IgD-negative memory B cell (primary cell): ENCODE measurements around the gene ABCG2. TPM values are rescaled to one million over a fixed set of nuclear protein-coding genes. Genes with fewer than 3 reads are reported as not detected.
A peak's percentile ranks its signal among the peaks of the same experiment; 100 is the strongest.

Experiments used
- H3K27ac Mint-ChIP-seq, 3 donors: one replicate each; pipeline ENCODE4 v1.8.0; 2020 to 2022; ENCODE audit warnings: mild to moderate bottlenecking in 3 of 3, mixed read lengths in 3 of 3, moderate library complexity in 1 of 3
- H3K27me3 Mint-ChIP-seq: one replicate; pipeline ENCODE4 v1.8.0; 2021; ENCODE audit warnings: mixed read lengths
- H3K36me3 Mint-ChIP-seq: one replicate; pipeline ENCODE4 v1.8.0; 2020; ENCODE audit warnings: mild to moderate bottlenecking, mixed read lengths
- H3K4me1 Mint-ChIP-seq, 3 donors: one replicate each; pipeline ENCODE4 v1.8.0; 2020 to 2022; ENCODE audit warnings: mixed read lengths in 3 of 3, mild to moderate bottlenecking in 1 of 3
- H3K4me3 Mint-ChIP-seq, 4 donors: one replicate each; pipeline ENCODE4 v1.8.0; 2020 to 2022; ENCODE audit warnings: mild to moderate bottlenecking in 4 of 4, mixed read lengths in 4 of 4, moderate library complexity in 3 of 4
- H3K9me3 Mint-ChIP-seq, 3 donors: one replicate each; pipeline ENCODE4 v1.8.0; 2020 to 2021; ENCODE audit warnings: mixed read lengths in 3 of 3, mild to moderate bottlenecking in 1 of 3
- polyA plus RNA-seq: library from polyadenylated mRNA; unstranded; fragments of 300-500 nt; fragmentation: Illumina TruSeq; gene quantifications from one replicate; pipeline ENCODE4 v1.2.3, GENCODE V29; 2021

The ABCG2 gene
- polyA plus RNA-seq = not detected

DNA sequence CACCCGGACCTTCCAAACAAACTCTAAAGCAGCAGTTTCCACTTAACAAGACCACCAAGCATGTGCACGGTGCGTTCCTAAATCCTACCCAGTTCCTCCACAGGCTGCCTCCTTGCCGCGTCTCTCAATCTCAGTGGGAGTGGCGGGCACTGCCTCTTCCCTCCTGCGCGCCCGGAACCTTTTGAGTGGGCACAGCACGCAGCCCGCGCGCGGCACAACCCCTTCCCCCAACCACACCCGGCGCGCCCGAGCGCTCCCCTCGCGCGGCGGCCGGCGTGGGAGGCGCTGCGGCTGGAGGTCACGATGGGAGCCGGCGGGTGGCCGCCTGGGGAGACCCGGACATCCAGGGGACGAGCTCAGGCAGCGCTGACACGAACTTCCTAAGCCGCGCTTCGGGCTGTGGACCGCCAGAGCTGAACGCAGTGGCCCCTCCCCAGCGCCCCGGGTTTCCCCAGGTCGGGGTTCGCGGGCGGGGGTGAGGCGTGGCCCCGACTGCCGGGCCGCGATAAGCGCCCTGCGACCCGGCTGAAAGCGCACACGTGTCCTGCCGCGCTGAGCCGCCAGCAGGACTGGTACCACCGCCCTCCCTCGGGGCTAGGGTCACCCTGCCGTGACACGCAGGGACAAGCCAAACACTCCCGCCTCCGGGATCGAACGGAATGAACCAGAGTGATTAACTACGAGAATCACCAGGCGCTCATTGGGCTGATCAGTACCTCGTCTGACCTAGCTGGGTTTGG, at the start of gene ABCG2:
Gene ABCG2 (minus strand): TSS at position 151 of the 740 bp plus-strand sequence. CDS start 18,644 bp downstream, outside the sequence.
- peaks cover 7 to 10% (median 8%) of the 10 kb centered on the region in 3 donors for H3K4me1 Mint-ChIP-seq
- H3K4me3 Mint-ChIP-seq = peak within 1 kb of the TSS; percentile 62 to 90 (median 79)
- no peaks in the 10 kb centered on the region for H3K36me3 Mint-ChIP-seq
- peak within 1 kb of the TSS in 1 of 3 donors; percentile 9 for H3K27ac Mint-ChIP-seq
- H3K27me3 Mint-ChIP-seq = peaks cover 11% of the 10 kb centered on the region
- H3K9me3 Mint-ChIP-seq = no peaks in the 10 kb centered on the region

DNA sequence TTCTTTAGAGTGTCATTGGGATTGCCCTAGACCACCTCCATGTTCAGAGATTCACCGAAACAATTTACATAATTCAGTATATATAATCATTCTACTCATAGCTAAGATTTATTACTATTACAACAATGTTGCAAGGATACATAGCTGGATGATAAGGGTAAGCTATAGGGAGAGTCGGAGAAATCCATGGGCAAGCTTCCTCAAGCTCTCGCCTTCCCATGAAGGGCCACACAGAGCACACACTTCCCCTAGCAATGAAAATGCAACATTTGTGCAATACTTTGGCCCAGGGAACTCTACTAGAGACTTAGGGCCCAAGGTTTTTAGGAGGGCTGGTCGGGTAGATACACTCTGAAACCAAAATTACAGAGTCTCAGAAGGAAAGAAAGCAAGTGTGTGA, 49.7 kb upstream of the ABCG2 start:
- Mint-ChIP-seq H3K9me3 (no peaks in the 10 kb centered on the region), H3K4me3 (no peak overlapping the region), H3K36me3 (no peaks in the 10 kb centered on the region), H3K27me3 (peaks cover 3% of the 10 kb centered on the region), H3K27ac (no peak overlapping the region), H3K4me1 (no peaks in the 10 kb centered on the region)

DNA sequence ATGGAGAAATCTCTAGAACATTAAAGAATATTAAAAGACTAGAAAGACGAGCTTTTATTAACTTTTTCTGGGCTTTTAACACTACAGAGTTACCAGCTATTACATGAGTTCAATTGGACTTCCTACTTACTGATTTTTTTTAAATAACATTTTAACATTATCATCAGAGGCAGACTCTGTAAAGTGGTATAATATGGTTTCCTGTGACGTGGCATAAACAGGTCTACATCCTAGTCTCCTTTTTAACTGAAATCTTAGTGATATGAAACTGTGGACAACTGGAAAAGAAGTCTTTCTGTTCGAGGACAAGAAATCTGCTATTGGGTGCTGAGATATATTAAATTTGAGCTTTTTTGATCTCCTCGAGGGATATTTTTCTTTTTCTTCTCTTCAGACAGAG, 48.7 kb upstream of the ABCG2 start:
- no peaks in the 10 kb centered on the region for H3K4me1 Mint-ChIP-seq
- no peaks in the 10 kb centered on the region for H3K36me3 Mint-ChIP-seq
- H3K9me3 Mint-ChIP-seq = no peaks in the 10 kb centered on the region
- no peak overlapping the region for H3K27ac Mint-ChIP-seq
- no peak overlapping the region for H3K4me3 Mint-ChIP-seq
- peaks cover 3% of the 10 kb centered on the region for H3K27me3 Mint-ChIP-seq

DNA sequence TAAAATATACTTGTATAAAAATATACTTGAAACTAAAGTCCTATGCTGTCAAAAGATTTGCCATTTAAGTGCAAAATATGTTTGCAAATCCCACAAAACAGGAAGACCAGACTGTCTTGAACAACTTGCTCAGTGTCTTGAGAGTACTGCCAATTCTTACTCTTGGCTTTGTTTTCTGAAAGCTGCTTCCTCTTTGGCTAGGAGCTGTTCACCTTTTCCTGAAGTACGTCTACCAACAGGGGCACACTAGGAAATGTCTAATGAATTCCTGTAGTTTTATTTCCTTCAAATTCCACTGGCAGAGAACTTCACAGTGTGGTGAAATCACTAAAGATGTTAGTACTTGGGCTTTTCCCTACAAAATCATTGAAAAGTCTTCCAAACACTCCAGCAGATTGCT, 46.4 kb upstream of the ABCG2 start:
- Mint-ChIP-seq H3K4me1 (no peaks in the 10 kb centered on the region), H3K36me3 (no peaks in the 10 kb centered on the region), H3K27me3 (peaks cover 3% of the 10 kb centered on the region), H3K9me3 (no peaks in the 10 kb centered on the region), H3K4me3 (no peak overlapping the region), H3K27ac (no peak overlapping the region)

DNA sequence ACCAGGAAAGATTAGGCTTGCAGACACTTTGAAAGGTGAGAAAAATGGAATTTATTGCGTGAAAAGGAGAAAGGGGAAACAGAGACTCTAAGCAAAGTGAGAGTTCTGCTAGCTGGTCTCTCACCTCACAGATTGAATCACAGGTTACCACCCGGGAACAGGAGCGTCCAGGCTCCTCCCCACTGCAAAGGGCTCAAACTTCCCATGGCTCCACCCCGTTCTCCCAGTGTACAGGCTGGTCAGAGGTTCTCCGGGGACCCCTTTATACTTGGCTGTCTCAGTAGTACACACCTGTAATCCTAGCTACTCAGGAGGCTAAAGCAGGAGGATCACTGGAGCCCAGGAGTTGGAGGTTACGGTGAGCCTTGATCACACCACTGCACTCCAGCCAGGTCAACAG, 44.0 kb upstream of the ABCG2 start:
- no peaks in the 10 kb centered on the region for H3K4me1 Mint-ChIP-seq
- H3K9me3 Mint-ChIP-seq = no peaks in the 10 kb centered on the region
- no peak overlapping the region for H3K4me3 Mint-ChIP-seq
- no peak overlapping the region for H3K27ac Mint-ChIP-seq
- H3K36me3 Mint-ChIP-seq = no peaks in the 10 kb centered on the region
- no peaks in the 10 kb centered on the region for H3K27me3 Mint-ChIP-seq

DNA sequence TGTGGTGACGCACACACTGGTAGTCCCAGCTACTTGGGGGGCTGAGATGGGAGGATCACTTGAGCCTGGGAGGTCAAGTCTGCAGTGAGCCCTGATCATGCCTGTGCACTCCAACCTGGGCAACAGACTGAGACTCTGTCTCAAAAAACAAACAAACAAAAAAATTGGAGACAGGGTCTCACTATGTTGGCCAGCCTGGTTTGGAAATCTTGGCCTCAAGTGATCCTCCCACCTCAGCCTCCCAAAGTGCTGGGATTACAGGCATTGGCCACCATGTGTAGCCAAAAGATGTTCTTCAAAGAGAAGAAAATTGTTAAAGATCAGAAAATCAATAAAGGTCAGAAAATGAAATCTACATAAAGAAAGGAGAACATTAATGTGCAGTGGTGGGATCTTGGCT, 41.7 kb upstream of the ABCG2 start:
- no peaks in the 10 kb centered on the region for H3K27me3 Mint-ChIP-seq
- no peaks in the 10 kb centered on the region for H3K9me3 Mint-ChIP-seq
- H3K4me3 Mint-ChIP-seq = no peak overlapping the region
- no peaks in the 10 kb centered on the region for H3K4me1 Mint-ChIP-seq
- no peak overlapping the region for H3K27ac Mint-ChIP-seq
- H3K36me3 Mint-ChIP-seq = no peaks in the 10 kb centered on the region

DNA sequence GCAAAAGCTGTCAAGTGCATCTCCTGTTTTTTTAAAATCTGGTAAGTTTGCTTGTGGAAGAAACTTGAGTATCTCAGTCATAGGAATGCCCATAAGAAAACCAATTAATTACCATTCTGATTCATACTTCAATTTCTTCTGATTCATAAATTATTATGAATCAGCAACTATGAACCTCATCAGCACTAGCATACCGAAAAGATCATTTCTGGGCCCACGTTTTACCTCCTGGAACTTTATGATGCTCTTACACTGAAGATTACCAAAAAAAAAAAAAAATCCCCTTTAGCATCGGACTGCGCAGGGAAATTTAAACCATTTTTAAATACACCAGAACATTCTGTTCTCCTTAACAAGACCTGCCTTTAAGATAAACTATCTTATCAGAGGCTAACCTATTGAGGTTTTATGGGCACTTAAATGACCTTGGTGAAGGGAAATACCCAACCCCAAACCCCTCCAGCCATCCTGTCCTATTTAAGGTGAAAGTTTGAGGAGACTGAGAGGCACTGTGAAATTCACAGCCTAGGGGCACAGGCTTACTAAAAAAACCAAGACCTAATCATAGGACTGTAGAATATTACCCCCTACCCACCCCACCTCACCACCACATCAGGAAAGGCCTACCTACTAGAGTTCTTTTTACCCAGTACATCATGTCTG, 38.2 kb upstream of the ABCG2 start:
- H3K9me3 Mint-ChIP-seq = no peaks in the 10 kb centered on the region
- H3K36me3 Mint-ChIP-seq = no peaks in the 10 kb centered on the region
- H3K4me3 Mint-ChIP-seq = no peak overlapping the region
- no peak overlapping the region for H3K27ac Mint-ChIP-seq
- no peaks in the 10 kb centered on the region for H3K27me3 Mint-ChIP-seq
- H3K4me1 Mint-ChIP-seq = no peaks in the 10 kb centered on the region

DNA sequence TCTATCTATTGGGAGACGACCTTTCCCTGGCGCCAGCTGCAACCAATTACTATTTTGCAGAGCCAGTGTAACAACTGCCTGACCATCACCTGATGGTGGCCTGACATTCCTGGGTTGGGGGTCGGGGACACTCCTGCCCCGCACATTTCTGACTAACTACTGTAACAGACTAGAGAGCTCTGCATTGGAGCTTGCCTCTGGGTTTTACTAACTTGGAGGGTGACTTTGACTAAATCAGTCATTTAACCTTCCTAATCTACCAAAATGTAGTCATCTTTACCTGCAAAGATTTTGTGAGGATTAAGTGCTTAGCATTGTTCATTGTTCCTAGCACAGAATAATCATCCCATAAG, 37.5 kb upstream of the ABCG2 start:
- Mint-ChIP-seq H3K4me1 (no peaks in the 10 kb centered on the region), H3K27me3 (no peaks in the 10 kb centered on the region), H3K36me3 (no peaks in the 10 kb centered on the region), H3K4me3 (no peak overlapping the region), H3K27ac (no peak overlapping the region), H3K9me3 (no peaks in the 10 kb centered on the region)

DNA sequence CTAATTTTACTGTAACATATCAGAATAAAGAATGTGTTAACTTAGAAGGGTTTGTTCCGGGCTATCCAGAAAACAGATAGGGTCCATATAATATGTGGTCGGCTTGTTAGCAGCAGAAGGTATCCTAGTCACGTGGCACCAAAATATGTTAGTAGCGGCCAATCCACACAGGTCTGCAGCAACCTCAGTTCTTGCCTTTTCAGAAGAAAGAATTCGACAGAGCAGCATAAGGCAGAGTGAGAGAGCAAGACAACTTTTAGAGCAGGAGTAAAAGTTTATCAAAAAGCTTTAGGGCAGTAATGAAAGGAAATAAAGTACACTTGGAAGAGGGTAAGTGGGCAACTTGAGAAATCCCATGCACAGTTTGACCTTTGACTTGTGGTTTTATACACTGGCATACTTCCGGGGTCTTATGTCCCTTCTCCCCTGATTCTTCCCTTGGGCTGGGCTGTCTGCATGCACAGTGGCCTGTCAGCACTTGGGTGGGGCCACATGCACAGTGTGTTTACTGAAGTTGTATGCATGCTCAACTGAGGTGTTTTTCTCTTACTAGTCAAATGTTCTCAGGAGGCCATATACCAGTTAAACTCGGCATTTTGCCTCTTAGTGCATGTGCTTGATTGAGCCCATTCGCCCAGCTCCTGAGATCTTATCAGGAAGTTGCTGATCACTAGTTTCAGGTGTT, 37.0 kb upstream of the ABCG2 start:
- Mint-ChIP-seq H3K36me3 (no peaks in the 10 kb centered on the region), H3K27me3 (no peaks in the 10 kb centered on the region), H3K9me3 (no peaks in the 10 kb centered on the region), H3K4me1 (no peaks in the 10 kb centered on the region), H3K27ac (no peak overlapping the region), H3K4me3 (no peak overlapping the region)

DNA sequence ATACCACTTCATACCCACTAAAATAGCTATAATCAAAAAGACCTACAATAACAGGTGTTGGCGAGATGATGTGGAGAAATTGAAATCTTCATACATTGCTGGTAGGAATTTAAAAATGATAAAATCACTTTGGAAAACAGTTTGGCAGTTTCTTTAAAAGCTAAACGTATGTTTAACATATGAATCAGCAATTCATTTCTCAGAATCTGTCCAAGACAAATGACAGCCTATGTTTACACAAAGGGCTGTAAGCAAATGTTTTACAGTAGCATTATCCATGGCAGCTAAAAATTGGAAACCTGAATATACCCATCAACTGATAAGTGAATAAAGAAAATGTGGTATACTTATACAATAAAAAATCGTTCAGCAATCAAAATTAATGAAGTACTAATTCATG, 33.0 kb upstream of the ABCG2 start:
- Mint-ChIP-seq H3K9me3 (no peaks in the 10 kb centered on the region), H3K27me3 (no peaks in the 10 kb centered on the region), H3K36me3 (no peaks in the 10 kb centered on the region), H3K27ac (no peak overlapping the region), H3K4me3 (no peak overlapping the region), H3K4me1 (no peaks in the 10 kb centered on the region)

DNA sequence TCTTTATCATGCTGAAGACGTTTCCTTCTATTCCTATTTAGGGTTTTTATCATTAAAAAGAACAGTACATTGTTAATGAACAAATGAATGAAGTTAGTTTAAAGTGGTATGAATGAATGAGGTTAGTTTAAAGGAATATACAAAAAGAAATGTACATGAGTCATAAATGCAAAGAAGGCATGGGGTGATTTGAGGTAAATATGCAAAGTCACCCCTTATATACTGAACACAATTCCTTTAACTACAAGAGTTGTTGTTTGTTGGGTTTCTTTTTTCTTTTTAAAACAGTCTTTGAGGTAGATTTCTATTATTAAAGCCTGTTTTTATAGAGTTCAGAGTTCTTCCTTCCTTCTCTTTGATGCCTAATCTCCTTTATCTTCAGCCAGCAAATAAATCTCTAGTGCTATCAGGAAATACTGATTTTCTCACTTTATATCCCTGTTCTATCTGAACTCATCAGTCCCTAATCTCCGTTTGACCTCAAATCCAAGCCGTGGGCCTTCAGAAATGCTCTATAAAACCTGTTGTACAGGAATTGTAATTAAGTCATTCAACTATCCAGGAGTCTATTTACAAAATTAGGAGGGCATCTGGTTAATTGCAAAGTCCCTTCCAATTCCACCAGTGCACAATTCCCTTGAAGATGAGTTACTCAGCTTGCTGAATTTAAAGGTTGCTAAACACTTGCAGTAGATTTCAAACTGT, 31.6 kb upstream of the ABCG2 start:
- Mint-ChIP-seq H3K4me1 (no peaks in the 10 kb centered on the region), H3K27me3 (no peaks in the 10 kb centered on the region), H3K4me3 (no peak overlapping the region), H3K27ac (no peak overlapping the region), H3K9me3 (no peaks in the 10 kb centered on the region), H3K36me3 (no peaks in the 10 kb centered on the region)

DNA sequence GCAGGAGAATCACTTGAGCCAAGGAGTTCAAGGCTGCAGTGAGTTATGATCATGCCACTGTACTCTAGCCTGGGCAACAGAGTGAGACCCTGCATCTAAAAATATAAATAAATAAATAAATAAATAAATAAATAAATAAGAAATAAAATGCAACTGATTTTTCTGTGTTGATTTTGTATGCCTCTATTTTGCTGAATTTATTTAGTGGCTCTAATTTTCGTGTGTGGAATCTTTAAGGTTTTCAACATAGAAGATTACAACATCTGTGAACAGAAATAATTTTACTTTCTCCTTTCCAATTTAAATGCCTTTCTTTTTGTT, 30.9 kb upstream of the ABCG2 start:
- no peak overlapping the region for H3K27ac Mint-ChIP-seq
- H3K36me3 Mint-ChIP-seq = no peaks in the 10 kb centered on the region
- H3K9me3 Mint-ChIP-seq = peaks cover 0 to 2% (median 0%) of the 10 kb centered on the region in 3 donors
- no peaks in the 10 kb centered on the region for H3K4me1 Mint-ChIP-seq
- no peaks in the 10 kb centered on the region for H3K27me3 Mint-ChIP-seq
- no peak overlapping the region for H3K4me3 Mint-ChIP-seq

DNA sequence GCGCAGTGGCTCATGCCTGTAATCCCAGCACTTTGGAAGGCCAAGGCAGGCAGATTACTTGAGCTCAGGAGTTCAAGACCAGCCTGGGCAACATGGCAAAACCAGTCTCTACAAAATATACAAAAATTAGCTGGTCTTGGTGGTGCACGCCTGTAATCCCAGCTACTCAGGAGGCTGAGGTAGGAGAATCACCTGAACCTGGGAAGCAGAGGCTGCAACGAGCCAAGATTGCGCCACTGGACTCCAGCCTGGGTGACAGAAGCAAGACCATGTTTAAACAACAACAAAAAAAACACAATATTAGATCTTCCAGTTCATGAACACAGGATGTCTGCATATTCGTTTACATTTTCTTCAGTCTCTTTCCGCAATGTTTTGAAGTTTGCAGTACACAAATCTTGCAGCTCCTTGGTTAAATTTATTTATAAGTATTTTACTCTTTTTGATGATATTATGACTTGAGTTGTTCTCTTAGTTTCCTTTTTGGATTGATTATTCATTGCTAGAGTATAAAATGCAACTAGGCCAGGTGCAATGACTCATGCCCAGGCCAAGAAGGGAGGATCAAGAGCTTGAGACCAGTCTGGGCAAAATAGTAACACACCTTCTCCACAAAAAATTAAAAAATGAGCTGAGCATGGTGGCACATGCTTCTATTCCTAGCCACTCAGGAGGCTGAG, 30.4 kb upstream of the ABCG2 start:
- peak overlapping the region in 1 of 4 donors; percentile 34 for H3K4me3 Mint-ChIP-seq

DNA sequence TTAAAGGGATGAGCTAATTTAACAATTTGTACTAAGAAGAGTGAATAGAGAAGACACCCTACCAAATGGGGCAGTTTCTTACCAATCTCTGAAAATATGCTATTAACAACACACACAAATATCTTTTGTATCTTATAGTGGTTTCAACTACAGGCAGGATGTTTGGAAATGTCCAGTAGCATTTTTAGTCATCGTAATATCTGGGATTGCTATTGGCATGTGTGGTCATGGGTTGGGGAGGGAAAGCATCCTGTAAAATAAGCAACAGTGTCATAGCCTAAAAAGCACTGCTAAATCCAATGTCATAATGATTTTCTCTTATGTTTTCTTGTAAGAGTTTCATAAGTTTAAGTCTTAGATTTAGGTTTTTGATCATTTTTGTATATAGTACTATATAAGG, 29.3 kb upstream of the ABCG2 start:
- Mint-ChIP-seq H3K27me3 (no peaks in the 10 kb centered on the region), H3K27ac (no peak overlapping the region), H3K4me3 (no peak overlapping the region), H3K9me3 (peaks cover 0 to 2% (median 0%) of the 10 kb centered on the region in 3 donors), H3K4me1 (no peaks in the 10 kb centered on the region), H3K36me3 (no peaks in the 10 kb centered on the region)

More for the DNA sequence above, 30.4 kb upstream of the ABCG2 start:
- no peak overlapping the region for H3K27ac Mint-ChIP-seq
- no peaks in the 10 kb centered on the region for H3K4me1 Mint-ChIP-seq
- H3K9me3 Mint-ChIP-seq = peaks cover 0 to 2% (median 0%) of the 10 kb centered on the region in 3 donors
- H3K36me3 Mint-ChIP-seq = no peaks in the 10 kb centered on the region
- no peaks in the 10 kb centered on the region for H3K27me3 Mint-ChIP-seq

DNA sequence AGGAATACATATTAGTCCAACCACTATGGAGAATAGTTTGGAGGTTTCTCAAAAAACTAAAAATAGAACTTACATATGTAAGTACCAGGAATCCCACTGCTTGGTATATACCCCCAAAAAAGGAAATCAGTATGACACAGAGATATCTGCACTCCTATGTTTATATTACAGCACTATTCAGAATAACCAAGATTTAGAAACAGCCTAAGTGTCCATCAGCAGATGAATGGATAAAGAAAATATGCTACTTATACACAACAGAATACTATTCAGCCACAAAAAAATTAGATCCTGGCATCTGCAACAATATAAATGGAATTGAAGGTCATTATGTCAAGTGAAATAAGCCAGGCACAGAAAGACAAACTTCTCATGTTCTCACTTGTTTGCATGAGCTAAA, 27.5 kb upstream of the ABCG2 start:
- Mint-ChIP-seq H3K4me3 (no peak overlapping the region), H3K4me1 (peaks cover 0 to 2% (median 1%) of the 10 kb centered on the region in 3 donors), H3K27me3 (no peaks in the 10 kb centered on the region), H3K27ac (no peak overlapping the region), H3K36me3 (no peaks in the 10 kb centered on the region), H3K9me3 (peaks cover 0 to 2% (median 0%) of the 10 kb centered on the region in 3 donors)
